D341Med (cell line): ENCODE measurements around the gene VOPP1.
"Not testable (repeated sequence)": the region's sequence is repeated elsewhere in the genome, so short reads cannot be mapped to it uniquely, and the experiment has no call there.

Experiments used
- DNase-seq: peaks from one replicate; pipeline ENCODE4 v3.0.0; 2012; ENCODE audit warnings: low spot score

Gene VOPP1

GRCh38 chr7:55510206-55510605, 62.1 kb downstream of the VOPP1 start:
- not testable (repeated sequence) for DNase-seq

GRCh38 chr7:55509322-55509721, 63.0 kb downstream of the VOPP1 start:
- no peak for DNase-seq

- no peak for DNase-seq
Measured at GRCh38 chr7:55508221-55509011, 63.9 kb downstream of the VOPP1 start.

GRCh38 chr7:55507743-55508142, 64.6 kb downstream of the VOPP1 start:
- no peak for DNase-seq

- no peak for DNase-seq
Measured at GRCh38 chr7:55504967-55505658, 67.2 kb downstream of the VOPP1 start.

- DNase-seq: no peak
Measured at GRCh38 chr7:55504093-55504859, 68.0 kb downstream of the VOPP1 start.

GRCh38 chr7:55502858-55503440, 69.4 kb downstream of the VOPP1 start:
- DNase-seq: no peak

- no peak for DNase-seq
Measured at GRCh38 chr7:55502124-55502857, 70.0 kb downstream of the VOPP1 start.

- no peak for DNase-seq
Measured at GRCh38 chr7:55501611-55502010, 70.7 kb downstream of the VOPP1 start.

GRCh38 chr7:55500117-55500756, 72.1 kb downstream of the VOPP1 start:
- no peak for DNase-seq

GRCh38 chr7:55499591-55499990, 72.7 kb downstream of the VOPP1 start:
- DNase-seq: no peak

- no peak for DNase-seq
Measured at GRCh38 chr7:55498770-55499169, 73.5 kb downstream of the VOPP1 start.

- DNase-seq: no peak
Measured at GRCh38 chr7:55498142-55498541, 74.2 kb downstream of the VOPP1 start.

- DNase-seq: no peak
Measured at GRCh38 chr7:55497521-55497920, 74.8 kb downstream of the VOPP1 start.

- no peak for DNase-seq
Measured at GRCh38 chr7:55496906-55497305, 75.4 kb downstream of the VOPP1 start.

GRCh38 chr7:55494951-55495350, 77.4 kb downstream of the VOPP1 start:
- no peak for DNase-seq

GRCh38 chr7:55493408-55493807, 78.9 kb downstream of the VOPP1 start:
- no peak for DNase-seq

- no peak for DNase-seq
Measured at GRCh38 chr7:55491346-55491745, 81.0 kb downstream of the VOPP1 start.

- DNase-seq: no peak
Measured at GRCh38 chr7:55490099-55490498, 82.2 kb downstream of the VOPP1 start.

- DNase-seq: no peak
Measured at GRCh38 chr7:55489552-55489951, 82.8 kb downstream of the VOPP1 start.

- DNase-seq: no peak
Measured at GRCh38 chr7:55488804-55489340, 83.4 kb downstream of the VOPP1 start.
